Measurements from ENCODE around the gene PSMD3.

The PSMD3 gene

DNA sequence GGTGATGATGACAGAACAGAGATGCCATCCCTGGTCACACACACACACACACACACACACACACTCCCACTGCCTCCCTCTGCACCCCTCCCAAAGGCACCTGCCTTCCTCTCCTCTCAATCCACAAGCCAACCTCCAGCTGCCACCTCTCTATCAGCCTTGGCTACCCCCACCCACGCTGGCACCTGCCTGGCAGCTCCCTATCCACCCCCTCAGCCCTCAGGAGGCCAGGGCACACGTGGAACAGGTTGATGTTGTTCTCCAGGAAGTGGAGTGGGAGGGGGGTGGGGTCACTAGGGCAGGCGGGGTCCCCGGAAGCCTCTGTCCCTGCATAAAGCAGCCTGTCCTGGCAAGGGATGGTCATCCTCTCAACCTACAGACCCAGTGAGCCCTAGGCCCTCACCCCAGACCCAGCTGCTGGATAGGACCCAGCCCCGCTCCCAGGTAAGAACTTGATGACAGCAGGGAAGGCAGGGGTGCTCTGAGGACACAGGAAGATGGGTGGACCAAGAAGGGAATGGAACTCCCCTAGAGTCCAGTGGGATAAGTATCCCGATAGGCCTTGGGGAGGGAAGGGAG lies 17.9 kb upstream of the PSMD3 start, which contains the start of gene GSDMA:
Gene GSDMA, plus strand, starts transcription at position 363 of the 579 bp plus-strand sequence. CDS start 2,684 bp downstream, outside the sequence.
- DNase-seq = peak in 1 of 2 donors; percentile 23

DNA sequence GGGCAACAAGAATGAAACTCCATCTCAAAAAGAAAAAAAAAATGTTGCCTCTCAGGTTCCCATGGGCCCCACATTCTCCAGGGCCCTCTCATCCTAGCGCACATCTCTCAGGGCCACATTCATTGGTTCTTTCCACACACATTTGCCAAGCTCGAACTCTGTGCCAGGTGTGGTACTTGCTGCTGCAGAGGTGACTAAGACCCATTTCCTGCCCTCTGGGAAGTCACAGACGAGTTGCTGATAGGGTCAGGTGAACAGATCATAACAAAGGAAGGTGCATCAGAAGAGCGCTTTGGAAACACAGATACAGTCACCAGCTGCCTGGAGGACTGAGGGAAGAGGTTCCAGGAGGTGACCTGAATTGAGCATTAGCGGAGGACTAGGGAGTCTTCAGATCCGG lies 16.8 kb upstream of the PSMD3 start:
- no peak for DNase-seq

- no peak for DNase-seq
Measured at GRCh38 chr17:39965017-39965699, 15.4 kb upstream of the PSMD3 start.

- no peak for DNase-seq
Measured at GRCh38 chr17:39966771-39967170, 13.8 kb upstream of the PSMD3 start.

DNA sequence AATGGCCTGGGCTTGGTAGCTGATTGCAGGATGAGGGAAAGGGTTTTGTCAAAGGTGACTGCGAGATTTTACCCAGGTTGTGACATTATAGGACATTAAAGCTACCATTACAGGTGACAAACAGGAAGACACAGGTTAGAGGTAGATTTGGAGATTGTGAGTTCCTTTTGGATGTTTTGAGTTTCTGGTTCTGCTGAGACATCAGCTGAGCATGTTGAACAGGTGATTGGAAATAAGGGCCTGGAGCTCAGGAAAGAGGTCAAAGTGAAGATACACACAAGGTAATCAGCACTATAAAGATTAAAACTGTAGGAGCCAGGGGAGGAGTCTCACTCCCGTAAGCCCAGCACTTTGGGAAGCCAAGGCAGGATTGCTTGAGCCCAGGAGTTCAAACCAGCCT lies 11.8 kb upstream of the PSMD3 start:
- no peak for DNase-seq

DNA sequence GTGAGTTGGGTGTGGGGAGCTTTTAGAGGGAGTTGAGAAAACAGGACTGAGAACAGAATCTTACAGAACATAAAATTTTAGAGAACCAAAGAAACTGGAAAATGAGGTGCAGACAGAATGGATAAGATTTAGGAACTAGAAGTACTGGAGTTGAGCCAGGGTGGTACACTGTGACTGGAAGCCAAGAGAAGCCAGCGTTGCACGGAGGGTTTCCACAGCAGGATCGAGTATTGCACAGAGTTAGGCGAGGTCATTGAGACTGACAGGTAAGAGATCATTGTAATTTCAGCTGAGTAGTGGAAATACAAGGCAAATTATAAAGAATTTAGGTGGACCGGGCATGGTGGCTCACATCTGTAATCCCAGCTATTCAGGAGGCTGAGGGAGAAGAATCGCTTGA lies 11.2 kb upstream of the PSMD3 start:
- DNase-seq = no peak

DNA sequence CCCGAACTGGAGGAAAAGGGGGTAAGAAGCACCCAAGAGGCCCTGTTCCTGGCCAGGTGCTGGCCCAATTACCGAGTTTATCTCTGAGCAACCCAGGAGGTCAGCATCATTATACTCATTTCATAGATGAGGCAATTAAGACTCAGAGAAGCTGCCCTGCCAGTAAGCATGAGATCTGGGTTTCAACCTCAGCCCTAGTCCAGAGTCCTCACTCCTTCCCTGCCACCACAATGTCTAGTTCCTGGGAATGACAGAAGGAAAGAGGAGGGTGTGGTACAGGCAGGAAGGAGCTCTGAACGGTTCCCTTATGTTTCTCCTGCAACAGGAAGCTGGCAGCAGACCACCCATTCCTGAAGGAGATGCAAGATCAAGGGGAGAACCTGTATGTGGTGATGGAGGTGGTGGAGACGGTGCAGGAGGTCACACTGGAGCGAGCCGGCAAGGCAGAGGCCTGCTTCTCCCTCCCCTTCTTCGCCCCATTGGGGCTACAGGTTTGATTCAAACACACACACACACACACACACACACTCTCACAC lies 10.4 kb upstream of the PSMD3 start:
- no peak for DNase-seq

- no peak for DNase-seq
Measured at GRCh38 chr17:39971076-39971603, 9.5 kb upstream of the PSMD3 start.

GRCh38 chr17:39972271-39972670 lies 8.3 kb upstream of the PSMD3 start:
- DNase-seq = no peak

DNA sequence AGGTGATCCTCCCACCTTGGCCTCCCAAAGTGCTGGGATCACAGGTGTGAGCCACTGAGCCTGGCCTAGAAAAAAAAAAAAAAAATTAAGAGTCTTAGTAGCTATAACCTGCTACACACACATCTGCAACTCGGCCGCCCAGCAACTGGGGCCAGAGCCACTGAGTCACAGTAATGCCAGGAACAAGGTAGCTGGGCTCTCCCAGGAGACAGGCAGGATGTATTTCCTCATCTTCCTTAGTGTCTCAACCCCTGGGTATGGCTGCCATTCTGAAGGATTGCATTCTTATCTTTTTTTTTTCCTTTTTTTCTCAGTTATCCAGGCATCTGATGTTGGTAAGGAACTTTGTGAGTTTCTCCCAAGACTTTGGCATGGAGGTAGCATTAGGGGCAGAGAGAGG lies 7.1 kb upstream of the PSMD3 start:
- no peak for DNase-seq

DNA sequence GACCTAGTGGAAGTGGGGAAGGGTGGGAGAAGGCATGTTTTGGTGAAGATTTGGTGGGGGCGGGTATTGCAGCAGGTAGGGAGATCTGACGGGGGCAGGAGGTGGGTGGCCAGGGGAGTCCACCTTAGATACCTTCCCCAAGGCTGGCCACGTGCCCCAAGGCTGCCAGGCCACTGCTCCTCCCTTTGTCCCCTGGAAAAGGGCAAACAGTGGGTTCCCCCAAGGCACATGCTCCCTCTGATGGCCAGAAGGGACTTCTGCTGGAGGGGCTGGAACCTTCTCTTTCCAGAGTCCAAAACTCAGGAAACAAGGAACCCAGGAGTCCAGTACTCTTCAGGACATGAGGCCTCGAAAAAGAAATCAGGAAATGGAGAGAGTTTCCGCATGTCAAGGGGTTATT lies 6.2 kb upstream of the PSMD3 start:
- DNase-seq = no peak

DNA sequence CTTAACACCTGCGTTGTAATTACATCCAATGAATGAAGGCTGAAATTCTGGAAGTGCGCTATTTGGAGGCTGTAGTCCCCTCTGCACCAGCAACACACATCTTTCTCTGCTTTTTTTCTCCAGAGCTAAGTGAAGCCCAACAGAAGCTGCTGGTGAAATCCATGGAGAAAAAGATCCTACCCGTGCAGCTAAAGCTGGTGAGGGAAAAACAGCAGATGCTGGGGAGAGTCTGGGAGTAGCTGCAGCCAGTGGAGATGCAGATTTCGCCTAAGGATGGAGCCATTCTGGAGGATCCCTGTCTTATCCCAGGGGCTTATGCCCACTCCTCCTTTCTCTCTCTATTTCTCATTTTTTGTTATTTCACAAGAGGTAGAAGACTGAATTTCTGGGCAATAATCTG lies 4.8 kb upstream of the PSMD3 start:
- no peak for DNase-seq

DNA sequence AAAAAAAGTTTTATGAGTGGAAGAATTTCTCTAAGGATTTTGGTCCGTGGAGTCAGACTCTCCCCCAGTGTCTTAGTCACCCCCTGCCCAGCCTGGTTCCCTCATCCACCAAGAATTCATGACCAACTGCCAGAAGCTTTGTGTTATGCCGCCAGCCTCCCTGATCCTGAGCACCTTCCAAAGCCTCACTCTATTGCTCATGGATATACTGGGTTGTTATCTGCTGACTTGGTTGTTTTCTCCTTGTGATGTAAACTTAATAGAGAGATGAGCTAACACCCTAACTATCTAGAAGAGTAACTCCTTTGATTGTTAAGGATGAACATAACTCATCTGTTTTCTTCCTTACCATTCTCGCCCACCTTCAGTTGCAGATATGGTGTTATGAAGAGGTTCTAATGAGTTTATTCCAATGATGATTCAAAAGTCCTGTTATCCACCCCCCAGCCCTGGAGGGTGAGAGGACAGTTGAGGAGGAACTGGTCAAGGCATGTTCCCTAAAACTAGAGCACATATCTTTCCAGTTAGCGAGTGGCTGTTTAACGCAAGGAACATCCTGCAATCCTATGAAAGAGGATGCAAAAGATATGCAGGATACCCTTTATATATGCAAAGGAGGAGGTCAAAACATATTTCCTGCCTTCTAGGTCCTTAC lies 1.5 kb upstream of the PSMD3 start:
- DNase-seq = no peak

DNA sequence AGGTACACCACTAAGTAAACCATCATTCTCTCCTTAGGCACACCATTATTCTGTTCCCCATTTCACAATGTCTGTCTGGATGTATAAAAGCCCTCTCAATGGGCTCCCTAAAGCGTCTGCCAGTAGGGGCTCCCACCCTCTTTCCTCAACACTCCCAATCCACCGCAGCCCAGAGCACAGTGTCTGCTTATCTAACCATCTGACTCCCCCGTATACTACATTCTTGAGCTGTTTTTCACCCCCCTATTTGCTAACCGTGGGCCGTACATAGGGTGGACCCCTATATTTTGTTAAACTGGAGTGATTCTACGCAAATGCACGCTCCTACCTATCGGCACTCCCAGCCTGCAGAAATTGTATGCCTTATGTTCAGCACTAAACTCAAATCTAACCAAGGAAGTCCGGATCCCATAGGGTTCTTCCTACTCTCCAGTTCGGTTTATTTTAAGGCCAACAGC lies 685 bp upstream of the PSMD3 start:
- DNase-seq = peak; percentile 18 to 37

DNA sequence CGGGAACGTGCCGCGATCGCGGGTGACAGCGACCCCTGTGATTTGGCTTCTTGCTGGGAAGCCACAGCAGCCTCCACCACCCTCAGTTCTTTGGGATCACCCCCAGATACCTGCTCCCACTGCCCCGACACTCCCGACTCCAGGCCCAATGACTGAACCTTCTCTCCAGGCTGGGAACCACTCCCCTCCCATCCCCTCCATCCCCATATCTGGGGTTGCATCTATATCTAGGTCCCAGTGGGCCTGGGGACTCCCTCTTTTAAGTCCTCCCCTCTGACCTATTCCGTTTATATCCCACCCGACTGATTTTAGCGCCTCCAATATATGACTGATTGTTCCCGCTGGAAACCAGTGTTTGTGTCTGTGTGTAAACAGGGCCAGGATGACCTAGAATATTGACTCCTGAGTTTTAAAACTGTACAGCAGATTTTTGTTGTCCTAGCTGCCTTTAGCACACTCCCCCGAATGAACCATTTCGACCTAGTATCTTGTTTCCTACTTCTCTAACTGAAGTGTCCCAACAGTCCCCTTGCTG lies 667 bp downstream of the PSMD3 start:
- DNase-seq = no peak

GRCh38 chr17:39981766-39982375 lies 1.3 kb downstream of the PSMD3 start:
- no peak for DNase-seq

DNA sequence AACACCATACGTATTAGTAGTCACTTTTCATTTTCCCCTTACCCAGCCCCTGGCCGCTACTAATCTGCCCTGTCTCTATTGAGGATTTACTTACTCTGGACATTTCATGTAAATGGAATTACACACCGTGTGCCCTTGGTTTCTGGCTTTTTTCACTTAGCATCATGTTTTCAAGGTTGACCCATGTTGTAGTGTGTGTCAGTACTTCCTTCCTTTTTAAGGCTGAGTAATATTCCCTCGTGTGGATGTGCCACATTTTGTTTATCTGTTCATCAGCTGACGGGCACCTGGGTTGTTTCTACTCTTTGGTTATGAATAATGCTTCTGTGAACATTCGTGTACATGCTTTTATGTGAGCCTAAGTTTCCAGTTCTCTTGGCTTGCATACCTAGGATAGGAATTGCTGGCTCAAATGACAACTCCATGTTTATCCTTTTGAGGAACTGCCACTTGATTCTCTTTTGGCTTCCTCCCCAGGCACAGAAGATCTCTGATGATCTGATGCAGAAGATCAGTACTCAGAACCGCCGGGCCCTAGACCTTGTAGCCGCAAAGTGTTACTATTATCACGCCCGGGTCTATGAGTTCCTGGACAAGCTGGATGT lies 7.7 kb downstream of the PSMD3 start:
- no peak for DNase-seq

- DNase-seq = no peak
Measured at GRCh38 chr17:39994448-39994847, 13.8 kb downstream of the PSMD3 start.

GRCh38 chr17:39995438-39995837 lies 14.8 kb downstream of the PSMD3 start:
- DNase-seq = no peak

DNA sequence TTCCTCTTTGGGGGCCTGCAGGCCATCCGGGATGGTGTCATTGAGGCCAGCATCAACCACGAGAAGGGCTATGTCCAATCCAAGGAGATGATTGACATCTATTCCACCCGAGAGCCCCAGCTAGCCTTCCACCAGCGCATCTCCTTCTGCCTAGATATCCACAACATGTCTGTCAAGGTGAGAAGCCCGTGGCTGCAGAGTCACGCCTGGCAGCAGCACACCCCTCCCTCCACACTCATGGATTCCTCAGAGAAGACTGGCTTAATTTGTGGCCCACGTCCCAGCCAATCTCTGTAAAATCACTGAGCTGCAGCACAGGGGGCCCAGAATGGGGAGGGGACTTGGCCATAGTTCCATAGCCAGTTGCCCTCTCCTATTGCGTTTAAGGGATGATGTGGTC lies 15.6 kb downstream of the PSMD3 start:
- DNase-seq = no peak

- DNase-seq = no peak
Measured at GRCh38 chr17:39996800-39997199, 16.2 kb downstream of the PSMD3 start.

DNA sequence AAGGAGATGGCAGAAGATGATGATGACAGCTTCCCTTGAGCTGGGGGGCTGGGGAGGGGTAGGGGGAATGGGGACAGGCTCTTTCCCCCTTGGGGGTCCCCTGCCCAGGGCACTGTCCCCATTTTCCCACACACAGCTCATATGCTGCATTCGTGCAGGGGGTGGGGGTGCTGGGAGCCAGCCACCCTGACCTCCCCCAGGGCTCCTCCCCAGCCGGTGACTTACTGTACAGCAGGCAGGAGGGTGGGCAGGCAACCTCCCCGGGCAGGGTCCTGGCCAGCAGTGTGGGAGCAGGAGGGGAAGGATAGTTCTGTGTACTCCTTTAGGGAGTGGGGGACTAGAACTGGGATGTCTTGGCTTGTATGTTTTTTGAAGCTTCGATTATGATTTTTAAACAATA lies 16.9 kb downstream of the PSMD3 start:
- no peak for DNase-seq

- no peak for DNase-seq
Measured at GRCh38 chr17:39999067-39999466, 18.5 kb downstream of the PSMD3 start.
